ENCODE measurements around the gene CUTA.

The CUTA gene

GRCh38 chr6:33438978-33439594, 21.2 kb upstream of the CUTA start:
- no peak for DNase-seq

- no peak for DNase-seq
Observed at GRCh38 chr6:33437666-33438065, 19.8 kb upstream of the CUTA start.

GRCh38 chr6:33434961-33435360, 17.1 kb upstream of the CUTA start:
- no peak for DNase-seq

GRCh38 chr6:33433544-33434191, 15.8 kb upstream of the CUTA start:
- no peak for DNase-seq

- no peak for DNase-seq
Observed at GRCh38 chr6:33433001-33433543, 15.2 kb upstream of the CUTA start.

GRCh38 chr6:33432546-33432945, 14.6 kb upstream of the CUTA start:
- no peak for DNase-seq

- no peak for DNase-seq
Observed at GRCh38 chr6:33431880-33432541, 14.1 kb upstream of the CUTA start.

GRCh38 chr6:33430991-33431879, 13.3 kb upstream of the CUTA start:
- peak; percentile 52 to 77 for DNase-seq

GRCh38 chr6:33430334-33430733, 12.4 kb upstream of the CUTA start:
- DNase-seq = no peak

- DNase-seq = no peak
Observed at GRCh38 chr6:33429750-33430052, 11.8 kb upstream of the CUTA start.

GRCh38 chr6:33428966-33429749, 11.3 kb upstream of the CUTA start:
- no peak for DNase-seq

GRCh38 chr6:33428224-33428965, 10.5 kb upstream of the CUTA start:
- peak in 1 of 2 experiments; percentile 15 for DNase-seq

- peak in 1 of 2 experiments; percentile 27 for DNase-seq
Observed at GRCh38 chr6:33427585-33428223, 9.8 kb upstream of the CUTA start.

- DNase-seq = no peak
Observed at GRCh38 chr6:33426590-33427511, 8.9 kb upstream of the CUTA start.

GRCh38 chr6:33425668-33426577, 8.0 kb upstream of the CUTA start:
- peak; percentile 79 to 93 for DNase-seq

GRCh38 chr6:33424855-33425667, 7.2 kb upstream of the CUTA start:
- DNase-seq = no peak

- DNase-seq = no peak
Observed at GRCh38 chr6:33423777-33424176, 5.9 kb upstream of the CUTA start.

GRCh38 chr6:33421344-33421643, 3.4 kb upstream of the CUTA start:
- DNase-seq = no peak

Measured in SW 1271 (cell line).